DOHH2 (cell line): ENCODE data around the gene THBS3.
A peak's percentile ranks its signal among the peaks of the same experiment; 100 is the strongest.
"Not testable (repeated sequence)": the region's sequence is repeated elsewhere in the genome, so short reads cannot be mapped to it uniquely, and the experiment has no call there.

Experiments used
- H3F3A ChIP-seq: fragments of 200-600 bp; sonication (generic), shearing (Covaris generic); 2 replicates; pipeline ENCODE4 v1.6.0; 2016; ENCODE audit warnings: antibody characterized with exemption, mild to moderate bottlenecking; ENCODE audit not compliant: control insufficient read depth, insufficient read depth
- H3K27ac ChIP-seq: fragments of 200-600 bp; sonication (generic); 2 replicates; pipeline ENCODE4 v1.5.1; 2014; ENCODE audit warnings: low read depth, mild to moderate bottlenecking, low read length, moderate library complexity
- H3K27me3 ChIP-seq: fragments of 200-600 bp; sonication (generic); 2 replicates; pipeline ENCODE4 v1.6.1; 2014; ENCODE audit warnings: mild to moderate bottlenecking, low read length, mixed read lengths; ENCODE audit not compliant: control insufficient read depth
- H3K36me3 ChIP-seq: fragments of 200-600 bp; sonication (generic); 2 replicates; pipeline ENCODE4 v1.6.1; 2014; ENCODE audit warnings: mild to moderate bottlenecking, low read length, moderate library complexity, mixed read lengths; ENCODE audit not compliant: control insufficient read depth
- H3K4me1 ChIP-seq: fragments of 200-600 bp; sonication (generic); 2 replicates; pipeline ENCODE4 v1.6.1; 2014; ENCODE audit warnings: mild to moderate bottlenecking, low read length, mixed read lengths; ENCODE audit not compliant: control insufficient read depth
- H3K4me2 ChIP-seq: fragments of 200-600 bp; sonication (generic); 2 replicates; pipeline ENCODE4 v1.6.0; 2014; ENCODE audit warnings: mild to moderate bottlenecking, low read length, moderate library complexity
- H3K4me3 ChIP-seq: fragments of 200-600 bp; sonication (generic); 2 replicates; pipeline ENCODE4 v1.5.1; 2014; ENCODE audit warnings: mild to moderate bottlenecking, low read length, mixed read lengths
- H3K79me2 ChIP-seq: fragments of 200-600 bp; sonication (generic); 2 replicates; pipeline ENCODE4 v1.6.1; 2014; ENCODE audit warnings: mild to moderate bottlenecking, low read length, mixed read lengths; ENCODE audit not compliant: control insufficient read depth
- H3K9me2 ChIP-seq: fragments of 200-600 bp; sonication (generic); replicated peaks from 2 replicates; pipeline ENCODE4 v1.6.1; 2014; ENCODE audit warnings: mild to moderate bottlenecking, low read length, mixed read lengths; ENCODE audit not compliant: control insufficient read depth
- H3K9me3 ChIP-seq: fragments of 200-600 bp; sonication (generic); 2 replicates; pipeline ENCODE4 v1.6.1; 2014; ENCODE audit warnings: antibody characterized with exemption, low read length, mixed read lengths; ENCODE audit not compliant: control insufficient read depth, insufficient read depth
- H4K20me1 ChIP-seq: fragments of 200-600 bp; sonication (generic); 2 replicates; pipeline ENCODE4 v1.6.0; 2014; ENCODE audit warnings: low read depth, mild to moderate bottlenecking, antibody characterized with exemption, low read length, moderate library complexity; ENCODE audit not compliant: control insufficient read depth, insufficient read depth
- EZH2phosphoT487 ChIP-seq: fragments of 200-600 bp; sonication (generic); IDR thresholded peaks from 2 replicates; pipeline ENCODE4 v1.6.1; 2017; ENCODE audit warnings: borderline replicate concordance, mild to moderate bottlenecking, antibody characterized with exemption, low read length, moderate library complexity, mixed read lengths
- TF ChIP-seq, protein P1 (sequence below): fragments of 200-600 bp; sonication (generic); IDR thresholded peaks from one replicate; pipeline ENCODE4 v1.5.1; 2014; ENCODE audit warnings: antibody characterized with exemption, mild to moderate bottlenecking, low read depth, low read length; ENCODE audit not compliant: poor library complexity, severe bottlenecking

THBS3 gene

GRCh38 chr1:155250246-155250632, 42.5 kb upstream of the THBS3 start:
- Histone ChIP-seq H3K4me3 (peak overlapping the region; percentile 71), H3K27me3 (no peaks in the 10 kb centered on the region), H3K79me2 (peaks cover 13% of the 10 kb centered on the region), H3K4me2 (peak overlapping the region; percentile 64), H3K9me2 (no peaks in the 10 kb centered on the region), H3F3A (peaks cover 6% of the 10 kb centered on the region; the same call in 1 of the 2 replicates), H3K27ac (no peak overlapping the region), H3K9me3 (no peaks in the 10 kb centered on the region), H3K36me3 (peaks cover 13% of the 10 kb centered on the region; the same call in 1 of the 2 replicates), H4K20me1 (no peaks in the 10 kb centered on the region), H3K4me1 (peaks cover 34% of the 10 kb centered on the region)
- TF ChIP-seq EZH2phosphoT487: no peak
- TF ChIP-seq, protein P1, sequence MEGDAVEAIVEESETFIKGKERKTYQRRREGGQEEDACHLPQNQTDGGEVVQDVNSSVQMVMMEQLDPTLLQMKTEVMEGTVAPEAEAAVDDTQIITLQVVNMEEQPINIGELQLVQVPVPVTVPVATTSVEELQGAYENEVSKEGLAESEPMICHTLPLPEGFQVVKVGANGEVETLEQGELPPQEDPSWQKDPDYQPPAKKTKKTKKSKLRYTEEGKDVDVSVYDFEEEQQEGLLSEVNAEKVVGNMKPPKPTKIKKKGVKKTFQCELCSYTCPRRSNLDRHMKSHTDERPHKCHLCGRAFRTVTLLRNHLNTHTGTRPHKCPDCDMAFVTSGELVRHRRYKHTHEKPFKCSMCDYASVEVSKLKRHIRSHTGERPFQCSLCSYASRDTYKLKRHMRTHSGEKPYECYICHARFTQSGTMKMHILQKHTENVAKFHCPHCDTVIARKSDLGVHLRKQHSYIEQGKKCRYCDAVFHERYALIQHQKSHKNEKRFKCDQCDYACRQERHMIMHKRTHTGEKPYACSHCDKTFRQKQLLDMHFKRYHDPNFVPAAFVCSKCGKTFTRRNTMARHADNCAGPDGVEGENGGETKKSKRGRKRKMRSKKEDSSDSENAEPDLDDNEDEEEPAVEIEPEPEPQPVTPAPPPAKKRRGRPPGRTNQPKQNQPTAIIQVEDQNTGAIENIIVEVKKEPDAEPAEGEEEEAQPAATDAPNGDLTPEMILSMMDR: no peak

DNA sequence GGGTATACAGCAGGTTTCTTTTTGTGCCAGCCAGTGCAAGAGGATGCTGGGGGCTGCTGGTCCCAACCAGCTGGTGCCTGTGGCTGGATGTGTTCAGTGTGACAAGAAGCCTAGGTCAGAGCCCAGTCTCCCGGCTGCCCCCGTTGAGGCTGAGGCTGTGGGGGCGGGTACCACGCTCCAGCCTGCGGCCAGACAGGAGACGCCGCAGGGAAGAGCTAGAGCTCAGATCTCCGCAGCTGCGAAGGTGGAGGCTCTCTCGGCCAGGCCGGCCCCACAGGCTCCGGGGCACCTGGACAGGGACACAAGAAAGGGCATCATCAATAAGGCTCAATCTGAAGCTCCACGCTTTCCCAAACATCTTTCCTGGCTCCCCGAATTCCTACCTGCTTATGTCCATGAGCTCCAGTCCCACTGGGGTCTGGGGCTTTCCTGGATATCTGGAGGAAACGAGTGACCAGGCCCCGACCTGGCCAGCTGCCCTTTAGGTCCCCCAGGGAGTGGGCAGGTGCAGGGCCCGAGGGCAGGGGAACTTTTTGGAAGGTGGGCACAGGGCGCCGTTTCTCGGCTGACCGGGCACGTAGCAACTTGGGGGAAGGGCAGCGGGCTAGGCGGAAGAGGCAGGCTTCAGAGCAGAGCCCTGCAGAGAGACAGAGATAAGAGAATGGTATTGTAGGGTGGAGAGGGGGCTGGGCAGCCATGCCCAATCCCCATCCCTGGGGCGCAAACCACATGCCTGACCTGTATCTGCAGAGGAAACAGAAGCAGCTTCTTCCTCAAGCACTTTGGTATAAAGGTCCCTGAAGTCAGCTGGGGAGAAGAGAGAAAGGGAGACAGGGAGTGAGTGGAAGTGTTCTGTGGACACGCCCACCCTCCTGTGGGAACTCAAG, 40.2 kb upstream of the THBS3 start:
- H3K27ac ChIP-seq: no peak overlapping the region
- H4K20me1 ChIP-seq: no peaks in the 10 kb centered on the region
- no peak overlapping the region for H3K4me2 ChIP-seq
- H3F3A ChIP-seq: peaks cover 6% of the 10 kb centered on the region; the same call in 1 of the 2 replicates
- H3K9me3 ChIP-seq: no peaks in the 10 kb centered on the region
- no peaks in the 10 kb centered on the region for H3K27me3 ChIP-seq
- H3K4me3 ChIP-seq: no peak overlapping the region
- peaks cover 12% of the 10 kb centered on the region for H3K79me2 ChIP-seq
- TF ChIP-seq, protein P1: no peak
- TF ChIP-seq EZH2phosphoT487: no peak
- H3K4me1 ChIP-seq: peaks cover 28% of the 10 kb centered on the region
- no peaks in the 10 kb centered on the region for H3K9me2 ChIP-seq
- H3K36me3 ChIP-seq: peaks cover 20% of the 10 kb centered on the region

DNA sequence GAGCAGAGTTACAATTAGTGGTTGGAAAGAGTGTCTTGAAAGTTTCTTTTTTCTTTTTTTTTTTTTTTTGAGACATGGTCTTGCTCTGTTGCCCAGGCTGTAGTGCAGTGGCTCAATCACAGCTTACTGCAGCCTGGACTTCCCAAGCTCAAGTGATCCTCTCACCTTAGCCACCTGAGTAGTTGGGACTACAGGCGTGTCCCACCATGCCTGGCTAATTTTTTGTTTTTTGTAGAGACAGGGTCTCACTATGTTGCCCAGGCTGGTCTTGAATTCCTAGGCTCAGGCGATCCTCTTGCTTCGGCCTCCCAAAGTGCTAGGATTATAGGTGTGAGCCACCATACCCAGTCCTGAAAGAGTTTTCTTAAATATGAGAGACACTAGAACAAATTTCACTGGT, 39.1 kb upstream of the THBS3 start:
- H3F3A ChIP-seq, H3K4me3 ChIP-seq, H3K27ac ChIP-seq, H3K9me3 ChIP-seq, H3K9me2 ChIP-seq, H4K20me1 ChIP-seq, H3K27me3 ChIP-seq, H3K4me2 ChIP-seq: not testable (repeated sequence)
- Histone ChIP-seq H3K4me1 (peaks cover 38% of the 10 kb centered on the region), H3K36me3 (peaks cover 21% of the 10 kb centered on the region), H3K79me2 (peaks cover 22% of the 10 kb centered on the region)

DNA sequence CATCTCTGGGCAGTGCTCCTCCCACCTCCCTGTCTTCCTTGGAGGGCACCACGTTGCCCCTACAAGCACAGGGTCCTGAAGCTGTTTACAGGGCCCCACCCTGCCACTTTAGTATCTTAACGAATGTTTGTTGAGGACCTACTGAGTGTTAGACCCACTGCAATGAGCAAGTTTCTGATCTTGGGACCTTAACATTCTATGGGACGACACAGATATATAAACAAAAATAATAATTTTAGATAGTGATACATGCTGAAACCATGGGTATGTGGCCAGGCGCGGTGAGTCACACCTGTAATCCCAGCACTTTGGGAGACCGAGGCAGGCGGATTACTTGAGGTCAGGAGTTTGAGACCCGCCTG, 37.4 kb upstream of the THBS3 start:
- H3K4me3 ChIP-seq: peak overlapping the region; percentile 84
- peak overlapping the region; percentile 97 for H3K4me2 ChIP-seq
- H4K20me1 ChIP-seq: no peaks in the 10 kb centered on the region
- peaks cover 26% of the 10 kb centered on the region for H3K79me2 ChIP-seq
- H3F3A ChIP-seq: peaks cover 5% of the 10 kb centered on the region; the same call in 1 of the 2 replicates
- H3K27ac ChIP-seq: peak overlapping the region; percentile 71
- peaks cover 14% of the 10 kb centered on the region for H3K36me3 ChIP-seq
- no peaks in the 10 kb centered on the region for H3K9me2 ChIP-seq
- H3K4me1 ChIP-seq: peaks cover 41% of the 10 kb centered on the region
- TF ChIP-seq EZH2phosphoT487: no peak
- TF ChIP-seq, protein P1: no peak
- no peaks in the 10 kb centered on the region for H3K27me3 ChIP-seq
- H3K9me3 ChIP-seq: no peaks in the 10 kb centered on the region
